Heart left ventricle (tissue), 16 donors: Measurements from ENCODE around the gene GNG7. TPM values are rescaled to one million over a fixed set of nuclear protein-coding genes. Genes with fewer than 3 reads are reported as not detected.
A peak's percentile ranks its signal among the peaks of the same experiment; 100 is the strongest.

Experiments
- ATAC-seq, 4 donors: fragments of 200-7000 bp; cut with Tn5 transposase; one replicate each; pipeline ENCODE4 v1.9.1; 2020 to 2022; ENCODE audit warnings: moderate library complexity in 4 of 4, mild to moderate bottlenecking in 3 of 4, moderate number of reproducible peaks in 1 of 4
- DNase-seq, 5 donors: peaks; one replicate each; pipeline ENCODE4 v3.0.0-alpha.2; 2020
- H3K27ac ChIP-seq, 12 donors: fragments of 200-600 bp; sonication (generic) in 4 of 12; one replicate each; pipeline versions ENCODE4 v1.5.0 to v1.8.0; 2016 to 2022; ENCODE audit warnings: mild to moderate bottlenecking in 2 of 12
- H3K27me3 ChIP-seq, 9 donors: fragments of 200-600 bp; sonication (generic) in 2 of 9; one replicate each; pipeline versions ENCODE4 v1.5.1 to v1.8.0; 2016 to 2022; ENCODE audit warnings: mild to moderate bottlenecking in 3 of 9
- H3K36me3 ChIP-seq, 9 donors: fragments of 200-600 bp; sonication (generic) in 2 of 9; one replicate each; pipeline versions ENCODE4 v1.5.0 to v1.8.0; 2018 to 2022; ENCODE audit warnings: mild to moderate bottlenecking in 2 of 9
- H3K4me1 ChIP-seq, 12 donors: fragments of 200-600 bp; sonication (generic) in 4 of 12; one replicate each; pipeline versions ENCODE4 v1.5.0 to v1.8.0; 2016 to 2022; ENCODE audit warnings: mild to moderate bottlenecking in 3 of 12
- H3K4me3 ChIP-seq, 12 donors: fragments of 200-600 bp; sonication (generic) in 4 of 12; one replicate each; pipeline versions ENCODE4 v1.5.0 to v1.8.0; 2017 to 2022; ENCODE audit warnings: mild to moderate bottlenecking in 9 of 12, moderate library complexity in 4 of 12
- H3K9me3 ChIP-seq, 12 donors: fragments of 200-600 bp; sonication (generic) in 4 of 12; one replicate each; pipeline versions ENCODE4 v1.5.0 to v1.8.0; 2016 to 2022; ENCODE audit warnings: mild to moderate bottlenecking in 1 of 12
- POLR2A ChIP-seq, 2 donors: fragments of 450-650 bp; IDR thresholded peaks; one replicate each; pipeline ENCODE4 v1.6.1; 2017; ENCODE audit warnings: antibody characterized with exemption in 2 of 2, mild to moderate bottlenecking in 2 of 2, moderate library complexity in 2 of 2
- WGBS, 4 donors: extraction: QIAGEN DNeasy Blood & Tissue Kit in 2 of 4; methylation state at CpG; one replicate each; pipeline versions ENCODE4 v1.1.5 to v1.1.7; 2013 to 2018; 5-methylcytosine and 5-hydroxymethylcytosine counted together
- intact Hi-C, 10 donors: fragments of 100-400 bp; cut with DNase I; formaldehyde crosslinking; loops; one replicate each; pipeline versions ENCODE4 v1.11.1 to v1.14.2; 2022
- polyA plus RNA-seq, 2 donors: library from polyadenylated mRNA; stranded (reverse); fragments of 200-250 nt; gene quantifications; one replicate each; pipeline ENCODE4 v1.2.3, GENCODE V29; 2013
- total RNA-seq, 9 donors: library from RNA; depleted of rRNA in 2 of 9; stranded (reverse); fragments of >200 nt in 2 of 9; fragmentation: NEBNext Ultra II Directional in 3 of 9; extraction: Animal tissue kit (Norgen Biotek cat#: 25700) in 3 of 9; gene quantifications; one replicate each; pipeline versions ENCODE4 v1.1.0 to v1.2.4, GENCODE V29; 2016 to 2023
- TF ChIP-seq, protein P1 (sequence below), 12 donors: fragments of 200-600 bp; sonication (generic) in 4 of 12; IDR thresholded peaks; one replicate each; pipeline versions ENCODE4 v1.5.0 to v1.8.0; 2018 to 2022; ENCODE audit warnings: antibody characterized with exemption in 12 of 12, mild to moderate bottlenecking in 5 of 12
- donor health status: ischemic (EF 13 %, LVEDD 7.1; RV severe dilation, severe dysfunction).
- donor health status: healthy with polysubstance abuse.
- donor health status: DM: no; HTN: yes; CAD: no.
- donor health status: DM: no; HTN: no; CAD: no.
- donor health status: ischemic (EF 25% LVEDD 6.9; RV normal size, moderate dysfunction).
- donor health status: ischemic (EF 25% LVEDD 5.7; RV mildly dilated, moderate dysfunction).
- donor health status: healthy.
- donor health status: DM: yes; HTN: yes; CAD: no.
- donor health status: ischemic (EF 35%, LVEDD 5.7; RV mildly dilated, moderate dysfunction).
- donor health status: nonischemic (EF 11% LVEDD 7.7; RV severe dilation, severe dysfunction).
- donor health status: DM: yes; HTN: yes; CAD: no.
- donor health status: PGD.
- donor health status: ischemic (EF 29% LVEDD 5.4; RV normal size, mild dysfunction).
- donor health status: nonischemic (EF 23%, LVEDD 6.1; RV moderate dilation, normal function).

GNG7 gene
- total and polyA plus RNA-seq, 11 donors: 11.7 to 46.4 (median 24.0) TPM

DNA sequence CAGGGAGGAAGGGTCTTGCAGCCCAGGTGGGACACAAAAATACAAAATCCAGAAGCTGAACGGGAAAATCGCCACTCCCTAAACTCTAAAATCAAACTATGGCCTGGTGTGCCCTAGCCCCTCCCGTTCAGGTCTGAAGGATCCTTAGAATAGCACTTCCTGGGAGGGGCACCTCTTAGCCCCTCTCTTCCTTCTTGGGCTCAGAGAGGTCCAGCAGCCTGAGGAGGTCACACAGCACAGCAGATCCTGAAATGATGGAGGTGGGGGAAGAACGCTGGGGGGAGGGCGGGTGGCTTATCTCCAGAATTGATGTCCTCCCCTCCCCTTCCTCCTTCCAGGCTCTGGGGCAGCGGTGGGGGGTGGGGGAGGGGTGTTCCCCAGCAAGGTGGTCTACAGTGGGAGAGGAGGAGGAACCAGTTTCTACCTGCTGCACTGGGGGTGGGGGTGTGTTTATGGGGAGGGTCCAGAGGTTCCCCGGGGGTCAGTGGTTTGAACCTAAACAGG is 16.8 kb upstream of the GNG7 start:
- peak overlapping the region in 11 of 12 donors; percentile 56 to 95 (median 86) for H3K27ac ChIP-seq
- 28 to 41% (median 35%) methylated on average over 5 to 7 of the region's 7 CpGs for WGBS, 4 donors
- H3K27me3 ChIP-seq: peaks cover 7 to 31% (median 14%) of the 10 kb centered on the region in 9 donors
- no peak for TF ChIP-seq POLR2A (IDR thresholded peaks at IDR 0.05)
- TF ChIP-seq, protein P1, sequence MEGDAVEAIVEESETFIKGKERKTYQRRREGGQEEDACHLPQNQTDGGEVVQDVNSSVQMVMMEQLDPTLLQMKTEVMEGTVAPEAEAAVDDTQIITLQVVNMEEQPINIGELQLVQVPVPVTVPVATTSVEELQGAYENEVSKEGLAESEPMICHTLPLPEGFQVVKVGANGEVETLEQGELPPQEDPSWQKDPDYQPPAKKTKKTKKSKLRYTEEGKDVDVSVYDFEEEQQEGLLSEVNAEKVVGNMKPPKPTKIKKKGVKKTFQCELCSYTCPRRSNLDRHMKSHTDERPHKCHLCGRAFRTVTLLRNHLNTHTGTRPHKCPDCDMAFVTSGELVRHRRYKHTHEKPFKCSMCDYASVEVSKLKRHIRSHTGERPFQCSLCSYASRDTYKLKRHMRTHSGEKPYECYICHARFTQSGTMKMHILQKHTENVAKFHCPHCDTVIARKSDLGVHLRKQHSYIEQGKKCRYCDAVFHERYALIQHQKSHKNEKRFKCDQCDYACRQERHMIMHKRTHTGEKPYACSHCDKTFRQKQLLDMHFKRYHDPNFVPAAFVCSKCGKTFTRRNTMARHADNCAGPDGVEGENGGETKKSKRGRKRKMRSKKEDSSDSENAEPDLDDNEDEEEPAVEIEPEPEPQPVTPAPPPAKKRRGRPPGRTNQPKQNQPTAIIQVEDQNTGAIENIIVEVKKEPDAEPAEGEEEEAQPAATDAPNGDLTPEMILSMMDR (IDR thresholded peaks at IDR 0.05): no peak
- intact Hi-C loops: loop anchor here in 1 of 10 donors (2.0 kb wide), 1 partner anchor 14 kb away; no protein-coding TSS in a partner anchor
- H3K36me3 ChIP-seq: peaks cover 0 to 4% (median 0%) of the 10 kb centered on the region in 9 donors
- peaks cover 0 to 41% (median 13%) of the 10 kb centered on the region in 12 donors for H3K4me1 ChIP-seq
- DNase-seq: no peak
- peaks cover 0 to 12% (median 3%) of the 10 kb centered on the region in 12 donors for H3K9me3 ChIP-seq
- H3K4me3 ChIP-seq: peak overlapping the region in 8 of 12 donors; percentile 54 to 78 (median 61)
- ATAC-seq: no peak

DNA sequence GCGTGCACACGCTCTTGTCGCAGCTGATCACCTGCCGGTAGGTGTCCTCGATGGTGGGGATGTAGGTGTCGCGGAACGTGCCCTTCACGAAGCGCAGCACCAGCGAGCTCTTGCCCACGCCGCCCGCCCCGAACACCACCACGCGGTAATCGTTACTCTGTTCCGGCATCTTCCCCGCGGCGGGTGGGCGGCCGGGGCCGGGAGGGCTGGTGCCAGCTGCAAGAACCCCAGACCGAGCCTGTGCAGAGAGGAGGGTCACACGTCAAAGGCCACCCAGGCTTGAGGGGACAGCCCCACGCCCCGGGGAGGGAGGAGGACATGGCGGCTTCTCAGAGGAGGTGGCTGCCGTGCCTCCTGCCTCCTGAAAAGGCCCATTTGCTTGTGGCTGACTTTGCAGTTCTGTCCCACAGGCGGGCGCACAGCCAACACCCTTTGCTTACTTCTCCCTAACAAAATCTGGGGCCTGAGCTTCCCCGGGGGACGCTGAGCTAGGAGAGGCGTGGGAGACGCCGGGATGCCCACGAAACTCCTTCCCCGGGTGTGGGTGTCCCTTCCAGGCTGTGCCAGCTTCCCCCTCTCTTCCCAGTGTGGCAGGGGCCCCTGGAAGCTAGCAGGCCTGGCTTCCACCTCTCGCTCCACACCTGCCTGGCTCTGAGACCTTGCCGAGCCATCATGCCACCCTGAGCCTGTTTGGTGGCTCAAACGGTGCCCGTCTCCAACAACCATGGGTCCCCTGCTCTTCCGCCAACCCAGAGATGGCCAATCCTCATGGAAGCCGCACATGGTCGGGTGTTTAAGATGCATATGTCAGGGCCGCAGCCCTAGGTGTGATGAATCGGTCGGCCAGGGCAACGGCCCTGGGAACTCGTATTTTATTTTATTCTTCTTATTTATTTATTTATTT is 15.4 kb upstream of the GNG7 start:
- peaks cover 7 to 31% (median 14%) of the 10 kb centered on the region in 9 donors for H3K27me3 ChIP-seq
- ATAC-seq: no peak
- H3K27ac ChIP-seq: no peak overlapping the region
- H3K4me3 ChIP-seq: no peak overlapping the region
- peaks cover 0 to 32% (median 5%) of the 10 kb centered on the region in 12 donors for H3K4me1 ChIP-seq
- intact Hi-C loops: loop anchor here in 1 of 10 donors (2.0 kb wide), 1 partner anchor 13 kb away; no protein-coding TSS in a partner anchor
- peaks cover 0 to 4% (median 0%) of the 10 kb centered on the region in 9 donors for H3K36me3 ChIP-seq
- TF ChIP-seq, protein P1 (IDR thresholded peaks at IDR 0.05): no peak
- TF ChIP-seq POLR2A (IDR thresholded peaks at IDR 0.05): no peak
- peaks cover 0 to 12% (median 3%) of the 10 kb centered on the region in 12 donors for H3K9me3 ChIP-seq
- WGBS, 4 donors: 81 to 87% (median 84%) methylated on average over 26 to 52 of the region's 52 CpGs
- no peak for DNase-seq

GRCh38 chr19:2716722-2717637 is 14.5 kb upstream of the GNG7 start:
- Histone ChIP-seq H3K9me3 (peaks cover 0 to 12% (median 3%) of the 10 kb centered on the region in 12 donors), H3K27ac (no peak overlapping the region), H3K36me3 (peaks cover 0 to 4% (median 0%) of the 10 kb centered on the region in 9 donors), H3K4me1 (peaks cover 0 to 23% (median 0%) of the 10 kb centered on the region in 12 donors), H3K4me3 (no peak overlapping the region), H3K27me3 (peaks cover 3 to 24% (median 14%) of the 10 kb centered on the region in 9 donors)
- no peak for ATAC-seq
- intact Hi-C loops: no loop called here
- 88 to 89% (median 88%) methylated on average over 47 to 51 of the region's 51 CpGs for WGBS, 4 donors
- TF ChIP-seq POLR2A (IDR thresholded peaks at IDR 0.05): no peak
- TF ChIP-seq, protein P1 (IDR thresholded peaks at IDR 0.05): no peak
- no peak for DNase-seq
